Liver (tissue), 3 donors: Measurements from ENCODE around the gene UTF1.

Experiments
- CTCF ChIP-seq: fragments of 150-350 bp; IDR thresholded peaks from 2 replicates; pipeline ENCODE4 v1.5.1; 2017; ENCODE audit warnings: improper control_type of control experiment, low read depth, low read length; ENCODE audit not compliant: missing input control
- FOXA1 ChIP-seq: IDR thresholded peaks from 2 replicates; pipeline ENCODE4 v1.6.1; 2016; ENCODE audit warnings: antibody characterized with exemption
- JUND ChIP-seq, 2 donors: IDR thresholded peaks; 2 replicates each; pipeline ENCODE4 v1.6.1; 2016; ENCODE audit warnings: antibody characterized with exemption in 2 of 2
- MAX ChIP-seq: IDR thresholded peaks from 2 replicates; pipeline ENCODE4 v1.6.1; 2016; ENCODE audit warnings: antibody characterized with exemption
- REST ChIP-seq: IDR thresholded peaks from 2 replicates; pipeline ENCODE4 v1.6.1; 2016; ENCODE audit warnings: antibody characterized with exemption, mild to moderate bottlenecking
- SP1 ChIP-seq: IDR thresholded peaks from 2 replicates; pipeline ENCODE4 v1.6.1; 2018; ENCODE audit warnings: antibody characterized with exemption, mild to moderate bottlenecking
- donor health status: healthy.
- donor health status: healthy.

GRCh38 chr10:133237588-133238465 lies 7.8 kb downstream of the UTF1 start, which contains the start of gene VENTX:
- TF ChIP-seq CTCF, result no peak
- no peak for TF ChIP-seq SP1
- TF ChIP-seq REST, result no peak
- TF ChIP-seq JUND (IDR thresholded peaks at IDR 0.05), result no peak
- no peak for TF ChIP-seq MAX
- no peak for TF ChIP-seq FOXA1
